GM12875 (cell line): ENCODE results near the gene LRP2BP.

Experiments used
- H3K4me3 ChIP-seq: one replicate; pipeline ENCODE4 v1.5.1; 2011; ENCODE audit warnings: low read depth, low read length, control low read depth
- TF ChIP-seq, protein P1 (sequence below): IDR thresholded peaks from 2 replicates; pipeline ENCODE4 v1.5.1; 2011; ENCODE audit warnings: low read depth, mild to moderate bottlenecking, control low read depth, inconsistent platforms, low read length, moderate library complexity, borderline replicate concordance; ENCODE audit not compliant: insufficient read depth

The LRP2BP gene

DNA sequence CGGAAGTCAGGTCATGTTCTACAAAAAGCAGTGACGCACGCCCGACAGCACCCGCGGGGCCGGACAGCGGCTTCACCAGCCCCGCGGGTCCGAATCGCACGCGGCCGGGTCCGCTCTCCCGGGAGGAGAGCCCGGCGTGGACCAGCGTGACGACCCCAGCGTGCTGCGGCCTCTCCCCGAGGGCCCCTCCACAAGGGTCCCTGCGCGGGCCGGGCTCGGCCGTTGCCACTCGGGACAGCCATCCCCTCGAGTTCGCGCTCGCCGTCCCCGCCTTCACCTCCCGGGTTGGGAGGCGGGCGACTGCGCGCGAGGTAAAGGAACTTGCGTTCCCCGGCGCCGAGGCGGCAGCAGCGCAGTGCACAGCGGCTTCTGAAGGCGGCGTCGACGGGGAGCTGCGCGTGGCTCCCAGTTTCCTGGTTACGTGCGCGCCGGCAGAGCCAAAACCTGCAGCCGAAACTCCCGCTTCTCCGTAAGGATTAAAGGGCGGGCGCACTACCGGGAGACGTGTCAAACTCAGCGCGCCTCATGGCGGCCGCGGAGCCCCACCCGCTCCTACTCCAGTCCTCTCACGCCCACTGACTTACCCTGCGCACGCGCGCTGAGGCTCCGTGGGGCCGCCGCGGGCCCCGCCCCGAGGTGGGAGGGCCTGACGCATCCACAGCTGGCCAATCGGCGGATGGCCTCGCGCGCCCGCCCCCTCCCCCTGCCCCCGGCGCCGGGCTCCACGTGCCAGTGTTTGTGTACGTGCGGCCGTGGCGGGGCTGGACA lies 416 bp upstream of the LRP2BP start:
- TF ChIP-seq, protein P1, sequence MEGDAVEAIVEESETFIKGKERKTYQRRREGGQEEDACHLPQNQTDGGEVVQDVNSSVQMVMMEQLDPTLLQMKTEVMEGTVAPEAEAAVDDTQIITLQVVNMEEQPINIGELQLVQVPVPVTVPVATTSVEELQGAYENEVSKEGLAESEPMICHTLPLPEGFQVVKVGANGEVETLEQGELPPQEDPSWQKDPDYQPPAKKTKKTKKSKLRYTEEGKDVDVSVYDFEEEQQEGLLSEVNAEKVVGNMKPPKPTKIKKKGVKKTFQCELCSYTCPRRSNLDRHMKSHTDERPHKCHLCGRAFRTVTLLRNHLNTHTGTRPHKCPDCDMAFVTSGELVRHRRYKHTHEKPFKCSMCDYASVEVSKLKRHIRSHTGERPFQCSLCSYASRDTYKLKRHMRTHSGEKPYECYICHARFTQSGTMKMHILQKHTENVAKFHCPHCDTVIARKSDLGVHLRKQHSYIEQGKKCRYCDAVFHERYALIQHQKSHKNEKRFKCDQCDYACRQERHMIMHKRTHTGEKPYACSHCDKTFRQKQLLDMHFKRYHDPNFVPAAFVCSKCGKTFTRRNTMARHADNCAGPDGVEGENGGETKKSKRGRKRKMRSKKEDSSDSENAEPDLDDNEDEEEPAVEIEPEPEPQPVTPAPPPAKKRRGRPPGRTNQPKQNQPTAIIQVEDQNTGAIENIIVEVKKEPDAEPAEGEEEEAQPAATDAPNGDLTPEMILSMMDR: no peak
- H3K4me3 ChIP-seq: peak overlapping the region; percentile 95

DNA sequence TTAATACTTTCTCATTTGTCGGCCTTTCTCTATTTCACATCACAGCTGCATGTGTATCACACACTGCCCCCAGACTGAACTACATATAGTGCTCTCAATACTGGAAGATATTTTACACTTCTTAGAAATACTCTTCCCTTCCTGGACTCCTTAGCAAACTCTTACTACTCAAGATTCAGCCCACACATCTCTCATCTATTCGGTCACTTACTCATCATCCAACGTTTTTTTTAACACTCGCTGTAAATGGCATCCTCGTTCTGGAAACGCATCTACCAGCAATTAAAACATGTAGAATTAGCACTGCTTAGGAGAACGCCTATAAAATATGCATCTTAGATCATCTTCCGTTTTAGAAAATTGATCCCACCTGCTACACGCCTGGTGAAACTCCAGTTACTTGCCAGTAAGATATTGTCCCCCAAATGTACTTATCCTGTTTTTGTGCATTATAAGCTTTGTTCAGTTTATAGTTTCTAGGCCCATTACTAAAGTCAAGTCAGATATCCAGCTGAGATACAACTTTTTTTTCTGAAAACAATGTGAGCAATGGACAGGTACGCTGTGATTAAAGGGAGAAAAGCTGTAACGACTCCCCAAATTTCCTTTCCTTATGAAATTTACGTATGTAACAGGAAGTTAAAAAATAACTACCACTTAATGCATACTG lies 1.0 kb downstream of the LRP2BP start:
- TF ChIP-seq, protein P1: no peak
- peak overlapping the region; percentile 36 for H3K4me3 ChIP-seq

DNA sequence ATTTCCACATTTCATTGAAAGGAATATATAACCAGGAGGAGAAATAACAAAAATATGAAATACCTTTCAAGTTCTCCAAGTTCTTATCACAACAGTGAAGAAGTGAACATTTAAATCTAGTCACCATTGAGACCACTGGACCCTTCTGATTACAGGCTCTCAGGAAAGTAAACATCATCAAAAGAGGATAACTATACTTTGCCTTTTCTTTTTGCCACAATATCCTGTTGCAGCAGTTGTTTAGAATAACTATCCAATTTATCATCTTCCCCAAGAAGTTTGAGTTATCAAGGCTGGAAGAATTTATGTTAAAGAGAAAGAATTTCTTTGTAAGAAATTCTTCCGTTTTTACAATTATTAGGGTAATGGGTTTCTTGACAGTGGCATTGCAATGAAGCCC lies 3.6 kb downstream of the LRP2BP start:
- no peak overlapping the region for H3K4me3 ChIP-seq
- TF ChIP-seq, protein P1: no peak

DNA sequence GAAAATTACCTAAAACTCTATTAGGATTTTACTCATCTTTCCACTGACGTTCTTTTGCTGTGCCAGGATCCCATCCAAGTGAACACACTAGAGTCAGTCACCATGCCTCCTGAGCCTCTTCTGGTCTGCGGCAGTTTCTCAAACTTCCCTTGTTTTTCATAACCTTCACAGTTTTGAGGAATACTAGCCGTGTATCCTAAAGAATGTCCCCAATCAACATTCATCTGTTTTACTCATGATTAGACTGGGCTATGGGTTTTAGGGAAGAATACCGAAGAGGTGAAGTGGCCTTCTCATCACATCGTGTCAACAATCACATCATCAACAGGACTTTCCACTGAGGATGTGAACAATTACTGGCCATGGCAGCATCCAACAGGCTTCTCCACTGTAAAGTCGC lies 4.8 kb downstream of the LRP2BP start:
- TF ChIP-seq, protein P1: no peak
- H3K4me3 ChIP-seq: no peak overlapping the region

DNA sequence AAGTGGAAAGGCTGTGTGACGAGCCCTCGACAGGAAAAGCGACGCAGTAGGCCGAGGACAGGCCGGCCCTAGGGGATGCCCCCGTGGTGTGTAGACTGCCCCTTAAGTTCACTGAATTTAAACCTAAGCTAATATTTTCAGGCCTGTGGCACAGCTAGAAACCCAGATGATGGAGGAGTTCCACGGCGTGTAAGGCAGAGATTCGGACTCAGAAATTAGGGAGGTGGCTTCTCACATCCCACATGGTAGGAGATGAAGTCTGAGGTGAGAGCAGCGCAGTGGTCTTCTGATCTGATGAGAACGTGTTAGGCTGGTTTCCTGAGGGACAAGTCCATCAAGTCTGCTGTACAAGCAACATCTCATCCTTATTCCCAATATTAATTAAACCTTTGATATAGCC lies 7.8 kb downstream of the LRP2BP start:
- TF ChIP-seq, protein P1: no peak
- no peak overlapping the region for H3K4me3 ChIP-seq

DNA sequence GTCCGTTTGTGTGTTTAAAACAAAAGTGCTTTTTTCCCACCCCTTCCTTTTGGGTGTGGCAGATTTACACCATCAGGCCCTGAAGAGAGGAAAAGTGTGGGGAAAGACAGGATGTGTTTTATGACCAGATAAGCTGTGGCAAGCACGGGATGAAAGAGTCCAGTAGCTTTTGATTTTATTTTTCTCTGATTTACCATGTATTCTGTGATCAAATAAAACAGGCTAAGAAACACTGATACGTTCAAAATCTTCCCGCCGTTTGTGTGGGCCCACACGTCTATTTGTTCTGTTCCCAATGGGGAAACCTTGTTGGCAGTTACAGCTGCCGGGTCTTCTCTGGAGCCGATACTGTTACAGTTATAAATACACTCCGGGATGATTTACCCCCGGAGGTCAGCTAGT lies 10.8 kb downstream of the LRP2BP start:
- no peak overlapping the region for H3K4me3 ChIP-seq
- TF ChIP-seq, protein P1: no peak

DNA sequence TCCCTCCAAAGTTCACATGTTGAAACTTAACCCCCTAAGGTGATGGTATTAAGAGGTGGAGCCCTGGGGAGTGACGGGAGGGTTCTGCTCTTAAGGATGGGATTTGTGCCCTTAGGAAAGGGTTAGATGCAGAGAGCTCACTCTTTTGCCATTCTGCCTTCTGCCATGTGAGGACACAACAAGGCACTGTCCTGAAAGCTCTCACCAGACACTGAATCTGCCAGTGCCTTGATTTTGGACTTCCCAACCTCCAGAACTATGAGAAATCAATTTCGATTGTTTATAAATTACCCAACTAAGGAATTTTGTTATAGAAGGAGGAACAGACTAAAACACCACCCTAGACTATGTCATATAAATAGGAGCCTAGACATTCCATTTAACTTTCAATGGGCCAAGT lies 11.7 kb downstream of the LRP2BP start:
- TF ChIP-seq, protein P1: no peak
- H3K4me3 ChIP-seq: no peak overlapping the region
